GM21515 (cell line): Measurements from ENCODE around the gene YPEL3.

Experiments
- ATAC-seq: cut with Tn5 transposase; IDR thresholded peaks from one replicate; pipeline ENCODE4 v1.9.1; 2021; ENCODE audit not compliant: unreplicated experiment

YPEL3 gene

DNA sequence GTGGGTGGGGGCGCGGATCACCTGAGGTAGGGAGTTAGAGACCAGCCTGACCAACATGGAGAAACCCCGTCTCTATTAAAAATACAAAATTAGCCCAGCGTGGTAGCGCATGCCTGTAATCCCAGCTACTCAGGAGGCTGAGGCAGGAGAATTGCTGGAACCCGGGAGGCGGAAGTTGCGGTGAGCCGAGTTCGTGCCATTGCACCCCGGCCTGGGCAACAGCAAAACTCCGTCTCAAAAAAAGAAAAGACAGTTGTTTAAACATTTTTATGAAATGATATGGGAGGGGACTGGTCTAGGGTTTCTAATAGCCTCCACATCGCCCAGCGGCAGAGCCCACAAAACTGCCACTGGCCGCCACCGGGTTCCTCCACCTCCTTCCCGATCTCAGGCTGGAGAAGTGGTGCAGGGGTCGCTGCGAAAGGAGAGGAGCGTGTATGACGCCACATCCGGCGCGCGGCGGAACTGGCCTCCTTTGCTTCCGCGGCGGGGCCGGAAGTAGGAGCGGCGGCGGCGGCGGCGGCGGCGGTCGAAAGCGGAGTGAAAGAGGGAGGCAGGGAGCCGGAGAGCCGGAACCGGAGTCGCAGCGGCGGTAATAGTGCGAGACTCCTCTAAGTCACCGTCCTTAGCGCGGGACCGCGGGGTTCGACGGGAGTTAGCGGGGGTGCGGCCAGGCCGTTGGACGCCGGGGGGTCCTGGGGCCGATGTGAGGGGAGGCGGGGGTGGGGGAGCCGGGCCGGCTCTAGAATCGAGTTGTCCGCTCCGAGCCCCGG, 20.3 kb downstream of the YPEL3 start, which contains the start of gene PPP4C:
PPP4C (plus strand) TSS at position 492 of the 773 bp plus-strand sequence. CDS start 384 bp downstream, outside the sequence.
- ATAC-seq, result peak; percentile 69

DNA sequence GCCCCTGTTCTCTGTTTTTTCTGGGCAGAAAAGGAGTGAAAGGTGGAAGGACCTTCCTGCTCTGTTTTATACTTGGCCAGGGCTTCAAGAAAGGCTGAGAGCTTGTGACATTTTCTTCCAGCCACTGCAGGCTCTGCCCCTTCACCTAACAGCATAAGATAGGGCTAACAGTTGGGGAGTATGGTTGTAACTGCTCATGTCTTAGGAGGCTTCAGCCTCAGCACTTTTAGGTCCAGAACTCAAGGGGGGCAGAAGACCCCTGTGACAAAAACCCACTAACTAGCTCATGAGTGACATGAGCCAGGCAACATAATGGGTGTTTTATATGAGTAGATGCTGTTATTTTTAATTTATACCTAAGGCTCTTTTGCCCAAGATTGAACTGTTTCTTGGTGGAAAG, 25.5 kb downstream of the YPEL3 start:
- ATAC-seq, result no peak

- ATAC-seq, result no peak
These were observed 26.2 kb downstream of the YPEL3 start for GRCh38 chr16:30069611-30070462.

GRCh38 chr16:30068750-30069610, 27.0 kb downstream of the YPEL3 start:
- ATAC-seq, result no peak

- ATAC-seq, result no peak
These were observed 27.7 kb downstream of the YPEL3 start for GRCh38 chr16:30068333-30068732.

DNA sequence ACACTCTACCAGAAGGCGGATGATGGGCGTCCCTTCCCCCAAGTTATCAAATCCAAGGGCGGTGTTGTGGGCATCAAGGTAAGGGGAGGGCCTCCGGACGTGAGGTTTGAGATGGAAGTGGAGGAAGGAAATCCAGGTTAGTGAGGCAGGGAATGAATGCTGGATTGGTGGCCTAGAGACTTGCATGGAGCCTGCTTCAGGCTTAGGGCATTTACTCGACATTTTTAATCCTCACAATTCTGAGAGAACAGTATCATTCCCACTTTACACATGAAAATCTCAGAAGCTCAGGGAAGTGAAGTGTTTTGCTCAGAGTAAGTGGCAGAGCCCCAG, 28.5 kb downstream of the YPEL3 start:
- no peak for ATAC-seq

- no peak for ATAC-seq
These were observed 29.0 kb downstream of the YPEL3 start for GRCh38 chr16:30066761-30067583.

DNA sequence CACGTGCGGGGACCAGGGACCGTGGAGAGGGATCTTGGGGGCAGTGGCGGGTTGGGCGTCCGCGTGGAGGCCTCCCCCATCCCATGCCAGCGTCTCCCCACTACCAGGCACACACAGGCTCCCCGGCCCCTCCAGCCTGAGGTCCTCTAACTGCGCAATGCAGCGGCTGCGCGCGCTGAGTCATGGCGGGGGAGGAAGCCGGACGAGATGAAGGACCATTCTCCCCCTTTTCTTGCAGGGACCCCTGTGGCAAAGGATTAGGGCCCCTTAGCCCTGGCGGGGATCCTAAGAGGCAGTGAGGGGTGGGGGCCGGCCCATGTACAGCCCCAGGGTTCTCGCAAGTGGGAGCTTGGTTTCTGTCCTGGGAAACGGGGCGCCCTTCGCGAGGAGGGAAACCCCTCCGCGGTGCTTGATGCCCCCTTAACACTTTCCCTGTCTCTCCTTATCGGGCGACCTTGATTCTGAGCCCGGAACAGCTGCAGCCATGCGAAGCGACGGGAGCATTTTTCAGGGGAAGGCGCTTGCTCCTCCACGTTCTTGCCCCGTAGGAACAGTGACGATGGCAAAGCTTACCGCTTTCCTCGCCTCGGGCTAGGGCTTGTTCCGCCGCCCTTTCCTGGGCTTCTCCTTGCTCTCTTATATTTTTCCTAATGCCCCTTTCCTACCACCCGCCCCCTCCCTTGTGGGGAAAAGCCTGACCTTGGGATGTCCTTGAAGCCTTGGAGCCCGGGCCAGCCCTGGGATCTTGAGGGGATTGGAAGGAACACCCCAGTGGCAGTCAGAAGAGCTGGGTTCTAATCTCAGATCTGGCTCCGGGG, 29.9 kb downstream of the YPEL3 start:
- ATAC-seq, result no peak

GRCh38 chr16:30065102-30065942, 30.7 kb downstream of the YPEL3 start, which contains the start of gene ALDOA:
ALDOA (plus strand) TSS chr16:30065760; CDS start chr16:30066898, 1,138 bp downstream.
- ATAC-seq, result peak; percentile 72

- no peak for ATAC-seq
These were observed 31.3 kb downstream of the YPEL3 start for GRCh38 chr16:30064729-30065101.

DNA sequence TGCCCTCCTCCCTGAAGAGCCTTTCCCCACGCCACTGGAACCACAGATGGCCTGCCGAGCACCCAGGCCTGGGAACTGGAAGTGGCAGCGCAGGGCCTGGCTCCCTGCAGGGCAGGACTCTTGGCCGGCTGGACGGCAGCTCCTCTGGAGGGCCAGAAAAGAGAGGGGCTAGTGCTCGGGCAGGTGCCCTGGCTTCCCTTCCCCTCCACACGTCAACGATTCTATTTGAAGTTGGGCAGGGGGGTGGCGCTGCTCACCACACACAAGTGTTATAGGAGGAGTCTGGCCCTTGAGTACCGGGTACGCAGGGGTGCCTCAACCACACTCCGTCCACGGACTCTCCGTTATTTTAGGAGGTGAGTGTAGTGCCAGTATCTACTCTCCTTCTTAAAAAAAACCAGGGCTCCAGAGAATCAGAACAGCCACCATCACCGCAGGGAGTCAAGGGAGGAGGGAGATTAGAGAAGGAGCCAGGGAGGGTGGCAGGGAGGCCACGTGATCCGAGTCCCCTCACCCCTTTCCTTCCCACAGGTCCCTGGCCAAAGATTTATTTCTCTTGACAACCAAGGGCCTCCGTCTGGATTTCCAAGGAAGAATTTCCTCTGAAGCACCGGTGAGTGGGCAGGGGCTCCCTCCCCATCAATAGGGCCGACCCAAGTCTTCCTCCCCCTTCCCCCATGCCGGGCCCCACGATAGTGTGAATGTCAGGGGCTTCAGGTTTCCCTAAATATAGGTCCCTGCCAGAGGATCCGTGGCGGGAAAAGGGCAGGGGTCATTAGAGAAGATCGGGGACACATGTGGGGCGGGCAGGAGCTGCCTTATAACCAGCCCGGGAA, 31.9 kb downstream of the YPEL3 start:
- no peak for ATAC-seq

DNA sequence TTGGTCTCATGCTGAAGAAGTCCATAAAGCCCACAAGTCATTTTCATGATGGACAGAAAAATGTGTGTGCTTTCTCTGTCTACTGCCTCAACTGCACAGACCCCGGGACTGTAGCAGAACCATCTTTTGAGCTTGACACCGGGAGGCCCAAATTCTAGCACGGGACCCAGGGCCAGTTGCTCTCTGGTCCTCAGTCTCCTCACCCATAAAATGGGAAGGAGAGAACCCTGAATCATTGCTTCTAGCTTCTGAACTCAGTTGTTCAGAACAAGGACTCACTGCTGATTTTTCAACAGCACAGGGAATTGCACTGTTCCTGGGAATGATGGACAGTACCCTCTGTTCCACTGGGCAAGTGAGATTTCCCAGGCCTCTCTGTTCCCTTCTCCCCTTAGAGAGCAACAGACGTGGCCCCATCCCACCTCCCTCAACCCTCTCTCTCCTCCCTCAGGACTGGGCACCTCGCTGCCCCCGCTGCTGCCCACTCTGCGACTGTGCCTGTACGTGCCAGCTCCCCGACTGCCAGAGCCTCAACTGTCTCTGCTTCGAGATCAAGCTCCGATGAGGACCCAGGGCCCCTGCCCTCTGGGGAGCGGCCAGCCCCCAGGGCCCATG, 32.6 kb downstream of the YPEL3 start:
- no peak for ATAC-seq

DNA sequence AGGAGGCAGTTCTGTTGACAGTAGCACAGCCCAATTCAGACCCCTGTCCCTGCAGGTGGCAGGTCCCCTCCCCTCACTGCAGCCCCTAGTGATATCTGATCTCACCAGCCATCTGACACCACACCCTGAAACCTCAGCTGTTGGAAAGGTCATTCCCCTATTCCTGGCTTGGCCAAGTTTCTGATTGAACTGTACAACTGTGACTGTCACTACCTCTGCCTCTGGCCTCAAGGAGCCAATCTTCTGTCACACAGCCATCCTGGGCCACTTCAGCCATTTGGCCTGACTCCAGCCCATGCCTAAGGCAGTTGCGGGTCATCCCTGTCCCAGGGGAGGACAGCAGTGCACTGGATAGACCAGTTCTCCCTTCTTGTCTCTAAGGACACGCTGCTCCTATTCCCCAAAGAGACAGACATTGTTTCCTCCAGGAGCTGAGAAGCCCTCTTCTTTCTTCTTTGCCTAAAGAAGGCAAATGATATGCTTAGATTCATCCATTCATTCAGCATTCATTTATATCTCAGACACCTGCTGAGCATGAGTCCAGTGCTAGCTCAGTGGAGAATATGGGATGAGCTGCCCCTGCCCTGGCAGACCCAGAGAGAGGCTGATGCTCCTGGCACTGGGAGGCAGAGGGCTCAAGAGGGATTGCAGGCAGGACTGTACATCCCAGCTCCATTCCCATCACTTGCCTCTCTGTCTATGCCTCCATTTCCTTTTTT, 35.0 kb downstream of the YPEL3 start:
- ATAC-seq, result no peak

GRCh38 chr16:30060346-30060745, 35.7 kb downstream of the YPEL3 start:
- no peak for ATAC-seq

GRCh38 chr16:30054959-30055553, 41.0 kb downstream of the YPEL3 start:
- no peak for ATAC-seq

DNA sequence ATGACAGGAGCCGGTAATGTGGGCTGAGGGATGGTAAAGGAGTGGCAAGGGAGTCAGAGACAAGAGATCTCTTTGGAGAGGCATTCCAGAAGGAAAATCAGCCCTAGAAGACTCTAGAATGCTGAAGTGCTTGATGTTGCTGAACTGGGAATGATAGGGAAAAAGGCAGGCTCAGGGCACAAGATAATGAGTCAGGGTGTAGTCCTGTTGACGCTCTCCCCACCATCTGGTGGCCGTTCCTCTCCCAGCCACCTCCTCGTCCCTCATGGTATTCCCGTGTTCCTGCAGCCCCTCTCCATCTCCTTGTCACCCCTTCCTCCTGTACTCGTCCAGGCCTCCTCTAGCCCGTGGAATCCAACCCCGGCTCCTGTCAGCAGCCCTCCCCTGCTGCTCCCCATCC, 41.6 kb downstream of the YPEL3 start:
- no peak for ATAC-seq
